RPMI8226 (cell line): ENCODE results near the gene NUP62.
"Not testable (repeated sequence)": the region's sequence is repeated elsewhere in the genome, so short reads cannot be mapped to it uniquely, and the experiment has no call there.

ENCODE experiments used
- DNase-seq: peaks from one replicate; pipeline ENCODE4 v3.0.0-alpha.2; 2015

NUP62 gene

DNA sequence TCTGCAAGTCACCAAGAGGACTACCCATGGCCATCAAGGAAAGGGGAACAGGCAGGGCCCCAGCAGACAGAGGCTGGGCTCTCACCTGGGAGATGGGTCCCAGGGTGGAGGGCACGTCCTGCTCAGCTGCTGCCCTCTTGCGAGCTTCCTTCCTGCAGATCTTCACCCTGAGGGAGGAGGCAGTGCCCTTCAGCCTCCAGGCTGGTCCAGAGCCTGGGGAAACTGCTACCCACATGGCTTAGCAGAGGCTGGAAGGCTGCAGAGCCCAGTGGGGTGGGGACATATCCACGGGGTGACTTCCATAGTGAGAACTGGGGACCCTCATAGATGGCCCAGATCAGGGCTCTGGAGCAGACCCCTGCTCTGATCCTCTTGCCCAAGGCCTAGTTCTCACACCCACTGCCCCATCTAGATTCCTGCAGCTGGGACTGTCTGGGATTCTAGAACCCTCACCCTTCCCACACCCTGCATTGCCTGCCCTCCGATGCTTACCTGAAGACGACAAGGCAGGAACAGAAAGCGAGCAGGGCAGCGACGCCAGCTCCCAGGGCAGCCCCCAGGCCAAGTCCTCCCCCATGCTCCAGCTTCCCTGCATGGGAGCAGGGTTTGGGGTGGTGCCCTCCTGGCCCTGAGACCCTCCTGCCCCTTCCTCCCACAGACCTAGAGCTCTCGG is 22.6 kb upstream of the NUP62 start:
- no peak for DNase-seq

DNA sequence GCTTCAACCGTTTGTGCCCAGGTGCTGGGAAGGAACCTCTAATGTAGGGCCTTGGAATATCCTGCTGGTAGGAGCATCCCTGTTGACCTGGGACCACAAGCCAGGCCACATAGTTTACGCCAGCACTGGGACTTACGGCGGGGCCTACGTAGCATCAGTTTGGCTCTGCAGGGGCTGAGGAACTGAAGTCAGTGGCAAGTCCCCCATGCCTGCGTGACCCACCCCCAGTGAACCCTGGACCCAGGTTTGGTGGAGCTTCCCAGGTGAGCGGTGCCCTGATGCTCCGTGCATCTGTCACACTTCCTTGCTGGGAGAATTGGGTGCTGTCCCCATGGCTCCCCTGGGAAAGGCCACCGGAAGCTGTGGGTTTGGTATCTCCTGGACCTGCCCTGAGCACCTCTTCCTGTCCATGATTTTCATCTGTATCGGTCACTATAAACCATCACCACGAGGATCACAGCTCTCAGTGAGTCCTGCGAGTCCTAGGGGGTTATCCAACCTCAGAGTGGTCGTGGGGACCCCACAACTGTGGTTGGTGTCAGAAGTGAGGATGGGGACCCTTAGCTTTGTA is 21.7 kb upstream of the NUP62 start:
- no peak for DNase-seq

DNA sequence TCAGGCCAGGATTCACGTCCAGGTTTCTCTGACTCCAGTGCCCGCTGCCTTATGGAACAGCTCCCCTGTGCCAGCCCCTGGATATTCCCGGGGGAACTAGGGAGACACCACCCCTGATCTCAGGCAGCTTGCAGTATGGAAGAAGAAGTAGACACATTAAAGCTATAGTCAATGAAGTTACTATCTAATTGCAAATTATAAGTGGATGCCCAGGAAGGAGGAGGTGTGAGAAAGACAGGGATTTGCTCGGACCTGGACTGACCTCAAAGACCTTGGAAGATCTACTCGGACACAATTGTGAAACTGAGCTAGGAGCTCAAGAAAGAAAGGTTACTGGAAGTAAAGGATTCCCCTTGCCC is 21.3 kb upstream of the NUP62 start:
- no peak for DNase-seq

DNA sequence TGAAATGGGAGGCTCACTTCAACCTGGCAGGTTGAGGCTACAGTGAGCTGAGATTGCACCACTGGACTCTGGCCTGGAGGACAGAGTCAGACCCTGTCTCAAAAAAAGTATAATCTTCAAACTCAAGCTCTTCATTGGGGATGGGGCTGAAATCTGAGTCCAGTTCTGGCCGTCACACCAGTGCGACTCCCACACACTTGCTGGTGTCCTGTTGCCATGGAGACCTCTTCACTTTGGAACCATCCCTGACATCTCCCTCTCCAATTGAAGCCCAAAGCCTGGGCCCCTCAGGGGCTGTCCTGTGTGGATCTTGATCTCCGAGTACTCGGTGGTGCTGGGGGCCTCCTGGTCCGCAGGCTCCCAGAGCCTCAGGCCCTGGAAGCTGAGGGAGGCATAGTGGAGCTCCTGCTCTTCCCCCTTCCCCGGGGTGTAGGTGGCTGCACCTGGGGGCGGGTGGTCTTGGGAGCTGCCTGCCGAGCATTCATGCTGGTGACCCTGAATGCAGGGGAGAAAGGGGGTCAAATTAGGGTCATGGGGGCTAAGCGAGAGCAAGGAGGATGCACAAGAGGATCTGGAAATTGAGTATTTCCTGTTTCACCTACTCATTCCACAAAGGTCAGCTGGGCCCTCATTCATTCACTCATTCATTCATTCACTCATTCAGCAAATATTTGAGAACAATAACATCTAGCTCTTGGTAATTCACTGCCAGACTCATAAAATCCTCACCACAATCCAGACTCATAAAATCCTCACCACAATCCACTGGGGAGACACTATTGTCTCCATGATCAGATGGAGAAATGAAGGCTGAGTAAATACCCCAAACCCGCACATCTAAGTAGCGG is 20.7 kb upstream of the NUP62 start:
- no peak for DNase-seq

DNA sequence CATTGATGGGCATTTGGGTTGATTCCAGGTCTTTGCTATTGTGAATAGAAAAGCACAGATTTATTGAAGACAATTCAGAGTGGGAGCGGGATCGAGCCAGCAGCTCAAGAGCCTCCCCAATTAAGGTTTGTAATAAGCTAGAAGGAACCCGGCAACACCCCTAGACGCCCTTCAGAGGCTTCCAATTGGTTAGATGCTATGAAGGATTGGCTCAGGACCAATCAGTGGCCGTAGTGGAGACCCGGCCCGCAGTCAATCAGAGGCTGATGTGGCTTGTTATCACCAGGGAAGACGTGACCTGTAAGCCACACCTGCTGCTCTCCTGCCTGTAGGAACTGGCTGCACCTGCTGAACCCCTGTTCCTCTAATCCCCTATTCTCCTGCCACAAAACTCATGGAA is 17.1 kb upstream of the NUP62 start:
- DNase-seq: no peak

DNA sequence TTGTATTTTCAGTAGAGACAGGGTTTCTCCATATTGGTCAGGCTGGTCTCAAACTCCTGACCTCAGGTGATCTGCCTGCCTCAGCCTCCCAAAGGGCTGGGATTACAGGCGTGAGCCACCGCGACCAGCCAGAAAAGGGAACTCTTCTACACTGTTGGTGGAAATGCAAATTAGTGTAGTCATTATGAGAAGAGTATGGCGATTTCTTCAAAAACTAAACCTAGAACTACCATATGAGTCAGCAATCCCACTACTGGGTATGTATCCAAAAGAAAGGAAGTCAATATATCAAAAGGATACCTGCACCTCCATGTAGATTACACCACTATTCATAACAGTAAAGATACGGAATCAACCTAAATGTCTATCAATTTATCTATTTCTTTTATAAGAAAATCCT is 15.3 kb upstream of the NUP62 start:
- DNase-seq: not testable (repeated sequence)

DNA sequence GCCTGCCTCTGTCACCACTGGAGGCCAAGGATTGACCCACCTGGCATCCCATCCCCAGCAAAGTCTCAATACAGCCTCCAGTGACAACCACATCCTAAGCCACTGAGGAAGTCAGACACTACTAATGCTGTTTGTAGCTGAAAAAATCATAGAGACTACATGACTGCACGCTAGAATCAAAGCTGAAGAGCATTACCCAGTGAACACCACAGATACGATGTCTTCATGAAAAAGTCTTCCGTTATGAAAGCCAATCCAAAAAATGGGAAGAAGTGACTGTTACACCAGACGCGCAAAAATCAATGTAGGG is 11.1 kb upstream of the NUP62 start:
- no peak for DNase-seq

DNA sequence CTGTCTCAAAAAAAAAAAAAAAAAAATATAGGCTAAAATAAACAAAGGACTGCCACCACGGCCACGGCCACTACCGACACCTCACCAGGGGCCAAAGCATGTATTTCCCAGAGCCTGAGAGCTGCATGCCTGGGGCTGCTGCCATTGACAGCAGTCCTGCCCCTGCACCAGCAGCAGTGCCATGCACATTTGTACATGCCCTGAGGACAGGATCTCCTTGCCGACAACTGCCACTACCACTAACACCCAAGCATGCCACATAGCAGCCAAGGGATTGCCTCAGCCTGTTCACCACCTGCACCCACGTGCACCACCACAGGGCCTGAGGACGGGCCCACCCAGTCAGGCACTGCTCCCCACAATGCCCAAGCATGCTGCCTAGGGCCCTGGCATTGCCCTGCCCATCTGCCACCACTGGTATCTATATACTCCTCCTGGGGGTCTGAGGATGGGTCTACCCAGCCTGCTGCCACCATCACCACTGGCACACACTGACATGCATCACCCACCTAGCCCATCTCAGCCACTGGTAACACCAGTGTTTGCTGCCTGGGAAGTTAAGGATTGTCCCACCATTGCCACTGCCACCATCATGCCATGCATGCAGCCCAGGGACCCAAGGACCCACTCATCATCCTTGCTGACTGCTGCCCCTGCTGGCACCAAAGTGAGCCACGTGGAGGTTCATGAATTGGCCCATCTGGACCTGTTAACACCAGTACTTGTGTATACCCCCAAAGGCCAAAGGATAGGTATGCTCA is 10.6 kb upstream of the NUP62 start:
- no peak for DNase-seq

DNA sequence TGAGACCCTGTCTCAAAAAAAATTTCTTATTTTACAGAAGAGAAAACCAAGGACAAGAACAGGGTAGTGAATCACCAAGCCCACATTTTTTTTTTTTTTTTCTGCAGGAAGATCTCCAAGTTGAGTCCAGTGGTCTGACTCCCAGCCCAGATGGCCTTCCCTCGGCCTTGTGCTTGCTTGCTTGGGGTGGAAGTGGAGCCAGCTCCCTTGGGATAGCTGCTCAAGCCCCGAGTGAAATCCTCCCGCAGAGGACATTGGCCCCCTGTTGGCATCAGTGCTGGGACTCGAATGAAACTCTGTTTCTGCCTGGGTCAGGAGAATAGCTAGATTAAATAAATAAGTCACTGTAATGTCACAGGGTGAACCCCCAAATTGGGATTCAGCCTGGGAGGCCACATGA is 9.4 kb upstream of the NUP62 start:
- no peak for DNase-seq

DNA sequence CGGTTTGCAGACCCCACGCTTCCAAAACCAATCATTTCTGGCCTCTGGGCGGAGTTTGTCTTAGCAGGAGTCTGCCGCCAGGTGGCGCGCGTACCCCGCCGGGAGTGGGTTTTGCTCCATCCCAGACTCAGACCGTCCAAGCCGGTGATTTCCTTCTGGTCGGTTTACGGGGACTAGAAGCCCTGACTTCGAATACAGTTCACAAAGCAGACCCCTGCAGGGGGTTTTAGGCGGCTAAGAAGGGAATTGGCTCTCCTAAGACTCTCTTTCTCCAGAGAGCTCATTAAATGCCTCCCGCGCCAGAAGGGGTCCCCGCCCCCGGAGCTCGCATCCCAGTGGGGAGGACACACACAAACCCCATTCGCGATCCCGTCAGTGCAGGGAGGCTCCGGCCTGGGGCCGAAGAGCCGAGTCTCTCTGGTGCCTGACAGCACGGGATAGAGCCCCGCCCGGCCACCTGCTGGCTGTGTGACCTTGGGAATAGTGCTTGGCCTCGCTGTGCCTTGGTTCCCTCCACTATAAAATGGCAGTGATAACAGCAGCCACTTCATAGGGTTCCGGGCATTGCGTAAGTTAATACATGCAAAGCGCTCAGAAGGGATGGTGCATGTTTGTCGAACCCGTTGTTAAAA is 8.6 kb upstream of the NUP62 start:
- peak; percentile 77 for DNase-seq

DNA sequence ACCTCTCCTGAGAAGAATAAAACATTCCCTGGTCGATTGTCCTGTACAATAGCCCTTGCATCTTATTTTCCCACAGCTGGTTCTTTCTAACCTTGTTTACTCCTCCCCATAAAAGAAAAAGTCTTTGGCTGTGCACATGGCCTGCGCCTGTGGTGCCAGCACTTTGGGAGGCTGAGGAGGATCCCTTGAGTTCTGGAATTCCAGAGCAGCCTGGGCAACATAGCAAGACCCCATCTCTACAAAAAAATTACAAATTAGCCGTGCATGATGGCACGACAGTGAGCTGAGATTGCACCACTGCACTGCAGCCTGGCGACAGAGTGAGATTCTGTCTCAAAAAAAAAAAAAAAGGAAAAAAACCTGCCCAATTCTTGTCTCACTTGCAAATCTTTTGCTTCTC is 7.2 kb upstream of the NUP62 start:
- DNase-seq: no peak

DNA sequence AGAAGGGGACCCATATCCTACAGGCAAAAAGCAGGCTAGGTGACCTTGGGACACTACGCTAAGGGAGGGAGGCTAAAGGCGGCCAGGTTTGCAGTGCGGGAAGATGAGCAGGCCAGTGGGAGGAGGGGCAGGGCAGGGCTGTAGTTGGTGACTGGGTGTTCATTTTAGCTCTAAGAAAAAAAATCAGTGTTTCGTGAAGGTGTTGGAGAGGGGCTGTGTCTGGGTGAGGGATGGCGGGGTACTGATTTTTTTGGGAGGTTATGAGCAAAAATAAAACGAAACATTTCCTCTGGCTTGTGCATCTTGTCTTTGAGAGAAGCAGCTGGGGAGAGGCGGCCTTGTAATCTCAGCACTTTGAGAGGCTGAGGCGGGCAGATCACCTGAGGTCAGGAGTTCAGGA is 4.3 kb upstream of the NUP62 start:
- no peak for DNase-seq

DNA sequence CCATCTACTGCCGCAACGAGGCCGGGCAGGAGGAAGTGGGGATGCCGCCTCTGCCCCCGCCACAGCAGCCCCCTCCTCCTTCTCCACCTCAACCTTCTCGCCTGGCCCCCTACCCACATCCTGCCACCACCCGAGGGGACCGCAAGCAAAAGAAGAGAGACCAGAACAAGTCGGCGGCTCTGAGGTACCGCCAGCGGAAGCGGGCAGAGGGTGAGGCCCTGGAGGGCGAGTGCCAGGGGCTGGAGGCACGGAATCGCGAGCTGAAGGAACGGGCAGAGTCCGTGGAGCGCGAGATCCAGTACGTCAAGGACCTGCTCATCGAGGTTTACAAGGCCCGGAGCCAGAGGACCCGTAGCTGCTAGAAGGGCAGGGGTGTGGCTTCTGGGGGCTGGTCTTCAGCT is 3.4 kb upstream of the NUP62 start:
- DNase-seq: no peak

DNA sequence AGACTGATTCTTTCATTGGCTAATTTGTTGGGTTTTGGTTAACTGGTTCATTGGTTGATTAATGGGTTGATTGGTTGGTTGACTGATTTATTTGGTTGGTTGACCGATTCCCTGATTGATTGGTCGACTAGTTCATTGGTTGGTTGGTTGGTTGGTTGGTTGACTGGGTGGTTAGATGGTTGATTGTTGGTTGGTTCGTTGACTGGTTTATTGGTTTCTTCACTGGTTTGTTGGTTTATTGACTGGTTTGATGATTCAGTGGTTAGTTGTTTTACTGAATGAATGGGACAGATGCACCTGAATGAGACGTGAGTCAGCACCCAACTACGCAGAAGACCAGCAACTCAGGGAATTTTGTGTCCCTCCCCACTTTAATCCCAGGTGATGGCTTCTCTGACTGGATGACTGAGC is 2.7 kb upstream of the NUP62 start:
- DNase-seq: no peak

DNA sequence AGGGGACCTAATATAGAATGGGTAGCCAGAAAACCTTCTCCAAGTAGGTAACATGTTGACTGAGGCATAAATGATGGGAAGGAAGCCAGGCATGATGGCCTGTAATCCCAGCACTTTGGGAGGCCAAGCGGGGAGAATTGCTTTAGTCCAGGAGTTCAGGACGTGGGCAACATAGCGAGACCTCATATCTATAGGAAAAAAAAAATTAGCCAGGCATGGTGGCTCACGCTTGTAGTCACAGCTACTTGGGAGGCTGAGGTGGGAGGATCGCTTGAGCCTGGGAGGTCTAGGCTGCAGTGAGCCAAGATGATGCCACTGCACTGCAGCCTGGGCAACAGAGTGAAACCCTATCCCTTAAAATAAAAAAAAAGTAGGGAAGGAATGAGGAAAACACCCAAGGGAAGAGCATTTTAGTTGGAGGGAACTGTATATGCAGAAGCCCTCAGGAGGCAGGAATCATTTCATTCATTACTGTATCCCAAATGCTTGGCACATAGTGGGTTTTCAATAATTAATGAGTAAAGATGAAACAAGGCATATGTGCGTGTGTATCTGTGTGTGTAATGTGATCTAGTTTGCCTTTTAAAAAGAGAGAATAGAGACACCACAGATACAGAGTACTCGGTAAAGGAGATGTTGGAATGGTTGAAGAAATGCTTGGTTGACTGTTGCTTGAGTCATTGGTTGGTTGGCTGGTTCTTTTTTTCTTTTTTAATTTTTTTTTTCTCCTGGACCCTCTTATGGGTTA is 2.2 kb upstream of the NUP62 start:
- no peak for DNase-seq

DNA sequence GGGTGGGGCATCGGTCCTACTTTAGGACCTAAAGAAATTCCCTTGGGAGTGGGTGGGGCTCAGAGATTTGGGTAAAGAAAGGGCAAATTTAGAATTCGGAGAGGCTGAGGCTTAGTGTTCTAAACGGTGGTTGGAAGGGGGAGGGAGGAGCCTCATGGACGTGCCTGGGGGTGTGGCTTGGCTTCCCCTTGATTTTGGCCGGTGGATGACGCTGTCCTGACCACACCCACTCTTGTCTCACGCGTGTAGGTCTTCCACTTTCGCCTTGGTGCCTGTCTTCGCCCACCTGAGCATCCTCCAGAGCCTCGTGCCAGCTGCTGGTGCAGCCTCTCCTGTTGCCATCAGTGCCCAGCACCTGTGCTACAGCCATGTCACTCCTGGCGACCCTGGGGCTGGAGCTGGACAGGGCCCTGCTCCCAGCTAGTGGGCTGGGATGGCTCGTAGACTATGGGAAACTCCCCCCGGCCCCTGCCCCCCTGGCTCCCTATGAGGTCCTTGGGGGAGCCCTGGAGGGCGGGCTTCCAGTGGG is 1.2 kb upstream of the NUP62 start:
- no peak for DNase-seq

DNA sequence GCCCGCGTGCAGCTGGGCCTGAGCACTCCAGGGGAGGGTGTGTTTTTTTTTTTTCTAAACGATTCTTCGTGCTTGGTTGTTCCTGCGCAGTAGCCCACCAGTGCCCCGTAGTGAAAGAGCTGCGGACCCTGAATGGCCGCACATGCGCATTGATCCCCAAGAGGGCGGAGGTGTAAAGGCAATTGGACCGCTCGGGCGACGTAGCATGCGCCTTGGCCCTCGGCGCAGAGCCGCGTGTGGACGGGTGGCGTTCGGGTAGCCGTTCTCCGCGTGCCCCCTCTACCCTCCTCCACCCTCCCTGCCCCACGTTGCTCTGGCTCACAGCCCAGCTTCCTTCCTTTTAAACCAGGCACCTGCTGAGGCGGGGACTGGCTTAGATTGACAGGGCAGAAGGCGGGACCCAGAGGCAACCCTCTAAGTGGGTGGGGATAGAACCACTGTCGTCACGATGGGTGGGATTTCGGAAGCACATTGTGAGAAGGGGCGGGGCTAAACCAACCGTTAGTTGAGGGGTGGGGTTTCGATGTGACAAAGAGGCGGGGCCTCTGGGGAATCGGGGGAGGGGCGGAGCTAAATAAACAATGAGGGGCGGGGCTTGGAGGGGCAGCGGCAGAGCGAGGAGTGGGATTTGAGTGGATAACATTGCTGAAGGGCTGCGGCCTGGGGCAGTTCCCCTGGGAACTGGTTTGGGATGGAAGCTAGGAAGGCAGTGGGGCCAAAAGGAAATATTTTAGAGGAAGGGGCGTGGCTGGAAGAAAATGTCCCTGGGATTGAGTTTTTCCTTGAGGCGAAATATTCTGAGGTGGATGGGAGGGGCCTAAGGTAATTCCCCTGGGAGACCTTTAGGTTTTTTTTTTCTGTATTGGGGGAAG is 543 bp upstream of the NUP62 start:
- peak; percentile 97 for DNase-seq

DNA sequence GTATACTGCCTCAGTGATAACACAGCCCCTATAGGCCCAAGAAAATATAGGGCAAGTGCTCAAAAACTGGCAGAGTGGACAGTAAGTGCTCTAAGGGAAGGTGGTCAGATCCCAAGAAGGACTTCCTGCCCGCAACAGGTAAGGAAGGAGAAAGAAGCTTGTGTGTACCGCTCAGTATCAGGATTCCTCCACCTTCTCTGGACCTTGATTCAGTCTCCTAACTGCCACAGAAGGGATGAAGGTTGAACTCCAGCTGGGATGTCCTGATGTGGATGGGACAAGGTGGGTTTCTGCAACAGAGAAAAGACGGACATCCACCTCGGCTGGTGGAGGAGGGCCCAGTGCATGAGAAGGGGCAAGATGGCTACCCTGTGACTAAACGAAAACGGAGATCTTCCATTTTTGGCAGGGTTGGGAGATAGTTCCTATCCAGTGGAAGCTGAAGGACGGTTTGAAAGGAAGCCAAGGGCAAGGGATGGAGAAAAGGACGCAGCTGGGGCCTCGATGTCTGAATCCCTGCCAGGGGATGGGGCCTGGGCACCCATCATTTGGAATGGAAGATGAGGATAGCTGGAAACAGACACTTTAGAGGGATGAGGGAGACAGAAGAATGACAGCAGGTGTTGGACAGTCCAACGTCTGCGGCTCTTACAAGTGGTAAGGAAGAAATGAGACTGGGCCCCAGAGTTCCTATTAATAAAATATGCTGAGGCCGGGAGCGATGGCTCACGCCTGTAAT is 1.6 kb downstream of the NUP62 start:
- DNase-seq: no peak

DNA sequence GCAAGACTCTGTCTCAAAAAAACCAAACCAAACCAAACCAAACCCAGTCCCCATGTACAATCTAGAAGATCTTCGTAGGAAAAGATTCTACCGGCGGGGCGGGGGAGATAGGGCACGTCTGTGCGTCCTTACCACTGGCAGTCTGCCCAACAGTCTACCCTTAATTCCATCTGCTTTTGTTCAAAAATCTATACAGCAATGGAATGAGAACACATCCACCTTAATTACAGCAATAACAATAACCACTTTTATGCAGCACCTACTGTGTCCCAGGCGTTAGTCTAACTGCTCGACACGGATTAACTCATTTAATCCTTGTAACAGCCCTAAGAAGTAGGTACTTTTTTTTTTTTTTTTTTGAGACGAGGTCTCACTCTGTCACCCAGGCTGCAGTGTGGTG is 2.8 kb downstream of the NUP62 start:
- no peak for DNase-seq

DNA sequence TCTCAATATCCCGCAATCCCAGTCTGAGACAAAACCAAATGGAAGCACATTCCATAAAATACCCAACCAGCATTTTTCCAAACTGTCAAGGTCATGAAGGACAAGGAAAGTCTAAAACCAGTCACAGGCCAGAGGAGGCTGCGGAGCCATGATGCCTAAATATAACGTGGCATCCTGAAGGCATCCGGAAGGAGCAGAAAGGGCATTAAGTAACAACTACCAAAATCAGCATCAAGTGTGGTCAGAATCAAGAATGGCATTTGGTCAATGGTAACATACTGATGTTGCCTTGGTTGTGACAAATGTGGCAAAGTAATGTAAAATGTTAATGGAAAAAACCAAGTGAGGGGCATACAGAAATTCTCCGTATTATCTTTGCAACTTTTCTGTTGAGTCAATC is 3.8 kb downstream of the NUP62 start:
- no peak for DNase-seq

DNA sequence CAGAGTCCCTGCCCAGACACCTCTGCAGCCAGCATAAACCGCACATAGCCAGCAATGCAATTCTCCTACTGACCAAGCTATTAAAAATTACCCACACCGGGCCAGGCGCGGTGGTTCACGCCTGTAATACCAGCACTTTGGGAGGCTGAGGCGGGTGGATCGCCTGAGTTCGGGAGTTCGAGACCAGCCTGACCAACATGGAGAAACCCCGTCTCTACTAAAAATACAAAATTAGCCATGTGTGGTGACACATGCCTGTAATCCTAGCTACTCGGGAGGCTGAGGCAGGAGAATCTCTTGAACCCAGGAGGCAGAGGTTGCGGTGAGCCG is 4.5 kb downstream of the NUP62 start:
- not testable (repeated sequence) for DNase-seq
